NCI-H2196 (cell line): ENCODE data around the gene FCER2.

Experiments
- DNase-seq: peaks from one replicate; lab custom pipeline; 2025; ENCODE audit not compliant: unreplicated experiment; lab: John Stamatoyannopoulos, UW

FCER2 gene

GRCh38 chr19:7733376-7733775 lies 31.4 kb upstream of the FCER2 start:
- DNase-seq, result no peak

GRCh38 chr19:7732045-7732444 lies 30.1 kb upstream of the FCER2 start, which contains the start of gene CLEC4G:
TSS of gene CLEC4G (minus strand) at chr19:7732110. CDS start at chr19:7732102, 8 bp downstream.
- no peak for DNase-seq

GRCh38 chr19:7731615-7732014 lies 29.7 kb upstream of the FCER2 start:
- no peak for DNase-seq

GRCh38 chr19:7731218-7731595 lies 29.3 kb upstream of the FCER2 start:
- no peak for DNase-seq

- DNase-seq, result no peak
Measured at GRCh38 chr19:7730286-7731217, 28.6 kb upstream of the FCER2 start.

- peak; percentile 6 for DNase-seq
Measured at GRCh38 chr19:7729831-7730285, 27.9 kb upstream of the FCER2 start.

GRCh38 chr19:7729211-7729610 lies 27.3 kb upstream of the FCER2 start:
- DNase-seq, result no peak

- DNase-seq, result no peak
Measured at GRCh38 chr19:7725791-7726190, 23.9 kb upstream of the FCER2 start.

- DNase-seq, result peak; percentile 26
Measured at GRCh38 chr19:7722231-7722651, 20.3 kb upstream of the FCER2 start.

GRCh38 chr19:7720351-7720750 lies 18.4 kb upstream of the FCER2 start:
- no peak for DNase-seq

- no peak for DNase-seq
Measured at GRCh38 chr19:7718668-7719067, 16.7 kb upstream of the FCER2 start.

- DNase-seq, result no peak
Measured at GRCh38 chr19:7716762-7717161, 14.8 kb upstream of the FCER2 start.

- DNase-seq, result no peak
Measured at GRCh38 chr19:7715671-7716070, 13.7 kb upstream of the FCER2 start.

- DNase-seq, result no peak
Measured at GRCh38 chr19:7710616-7711015, 8.7 kb upstream of the FCER2 start.

- DNase-seq, result no peak
Measured at GRCh38 chr19:7709932-7710460, 8.1 kb upstream of the FCER2 start.

- DNase-seq, result no peak
Measured at GRCh38 chr19:7706955-7707456, 5.1 kb upstream of the FCER2 start.

GRCh38 chr19:7706188-7706954 lies 4.4 kb upstream of the FCER2 start:
- DNase-seq, result no peak

- DNase-seq, result no peak
Measured at GRCh38 chr19:7705387-7706187, 3.7 kb upstream of the FCER2 start.

GRCh38 chr19:7704280-7705060 lies 2.5 kb upstream of the FCER2 start:
- no peak for DNase-seq

GRCh38 chr19:7703332-7703731 lies 1.4 kb upstream of the FCER2 start:
- DNase-seq, result no peak
